H1 (cell line): ENCODE data around the gene OLFML2A. TPM values are rescaled to one million over a fixed set of nuclear protein-coding genes. Genes with fewer than 3 reads are reported as not detected.
A peak's percentile ranks its signal among the peaks of the same experiment; 100 is the strongest.

Experiments used
- CTCF ChIA-PET: fragments of 300-600 bp; sonication (Branson Sonifier 250); formaldehyde crosslinking; loops from one replicate; lab custom pipeline; 2021; ENCODE audit not compliant: partially characterized antibody; lab: Charles Lee
- POLR2A ChIA-PET: fragments of 300-600 bp; sonication (Branson Sonifier 250); formaldehyde crosslinking; loops from one replicate; lab custom pipeline; 2021; ENCODE audit warnings: inconsistent platforms; ENCODE audit not compliant: partially characterized antibody; lab: Charles Lee
- DNase-seq, 2 experiments: peaks; one replicate each; pipeline versions ENCODE4 v3.0.0 to v3.0.0-alpha.2; 2010 to 2022; ENCODE audit warnings: low spot score in 2 of 2, low read depth in 1 of 2, mixed read lengths in 1 of 2
- FAIRE-seq: peaks from 2 replicates; lab custom pipeline; 2011; peaks lifted over from hg19 to GRCh38; lab: Jason Lieb, UNC
- H2AFZ ChIP-seq: 2 replicates; pipeline ENCODE4 v1.8.1; 2012; ENCODE audit warnings: low read length, inconsistent platforms
- H2AK5ac ChIP-seq: 2 replicates; pipeline ENCODE4 v1.6.1; 2013; ENCODE audit warnings: low read depth, low read length
- H2BK120ac ChIP-seq: replicated peaks from 2 replicates; pipeline ENCODE3; 2013; ENCODE audit warnings: low read depth, low read length, inconsistent platforms
- H2BK12ac ChIP-seq: 2 replicates; pipeline ENCODE4 v1.6.1; 2013; ENCODE audit warnings: low read depth, low read length
- H2BK15ac ChIP-seq: 2 replicates; pipeline ENCODE4 v1.6.1; 2013; ENCODE audit warnings: low read length
- H2BK20ac ChIP-seq: 2 replicates; pipeline ENCODE4 v1.6.1; 2013; ENCODE audit warnings: low read length
- H2BK5ac ChIP-seq: 2 replicates; pipeline ENCODE4 v1.6.1; 2013; ENCODE audit warnings: low read depth, low read length
- H3K14ac ChIP-seq: 2 replicates; pipeline ENCODE4 v1.6.1; 2013; ENCODE audit warnings: inconsistent platforms; ENCODE audit not compliant: insufficient read length
- H3K18ac ChIP-seq: 2 replicates; pipeline ENCODE4 v1.6.1; 2013; ENCODE audit warnings: low read length; ENCODE audit errors: extremely low read depth
- H3K23ac ChIP-seq: 2 replicates; pipeline ENCODE4 v1.6.1; 2013; ENCODE audit warnings: inconsistent platforms; ENCODE audit not compliant: insufficient read length
- H3K23me2 ChIP-seq: 2 replicates; pipeline ENCODE4 v1.6.1; 2013; ENCODE audit warnings: low read depth, low read length
- H3K27ac ChIP-seq: 2 replicates; pipeline ENCODE4 v1.6.1; 2011; ENCODE audit warnings: low read depth, low read length, inconsistent platforms
- H3K27me3 ChIP-seq, 4 experiments: replicated peaks in 1 of 4; 1 replicate in 1 of 4; 2 replicates in 3 of 4; pipeline versions ENCODE4 v1.6.1 to v1.8.1; 2011 to 2013; ENCODE audit warnings: low read length in 3 of 4, mild to moderate bottlenecking in 3 of 4, inconsistent platforms in 2 of 4, mixed read lengths in 2 of 4, moderate library complexity in 1 of 4; ENCODE audit not compliant: control insufficient read depth in 3 of 4, insufficient read depth in 3 of 4; ENCODE audit errors: extremely low read depth in 1 of 4
- H3K36me3 ChIP-seq, 4 experiments: 2 replicates each; pipeline versions ENCODE4 v1.6.1 to v1.8.1; 2011 to 2013; ENCODE audit warnings: mild to moderate bottlenecking in 4 of 4, low read length in 3 of 4, moderate library complexity in 2 of 4, control low read depth in 1 of 4, inconsistent platforms in 1 of 4; ENCODE audit not compliant: insufficient read depth in 4 of 4, control insufficient read depth in 2 of 4
- H3K4ac ChIP-seq: replicated peaks from 2 replicates; pipeline ENCODE3; 2013; ENCODE audit warnings: low read length, low read depth, mixed read lengths, inconsistent platforms; ENCODE audit not compliant: insufficient read length
- H3K4me1 ChIP-seq, 4 experiments: replicated peaks in 1 of 4; 1 replicate in 1 of 4; 2 replicates in 3 of 4; pipeline versions ENCODE4 v1.6.1 to v1.8.1; 2011 to 2013; ENCODE audit warnings: low read length in 3 of 4, inconsistent platforms in 2 of 4, mixed read lengths in 1 of 4; ENCODE audit not compliant: insufficient read depth in 4 of 4, control insufficient read depth in 3 of 4
- H3K4me2 ChIP-seq, 2 experiments: 2 replicates each; pipeline versions ENCODE4 v1.6.1 to v1.8.1; 2011 to 2013; ENCODE audit warnings: low read depth in 2 of 2, low read length in 2 of 2, control low read depth in 1 of 2, inconsistent platforms in 1 of 2, mild to moderate bottlenecking in 1 of 2; ENCODE audit not compliant: insufficient read depth in 1 of 2
- H3K4me3 ChIP-seq, 4 experiments: fragments of 200-600, 300-600 bp in 1 of 4; sonication (generic), shearing (Covaris generic), sonication (Bioruptor Twin) in 1 of 4; 2 replicates each; pipeline versions ENCODE4 v1.5.1 to v1.8.1; 2011 to 2016; ENCODE audit warnings: low read length in 4 of 4, low read depth in 3 of 4, control low read depth in 2 of 4, inconsistent platforms in 2 of 4, mild to moderate bottlenecking in 2 of 4, mixed read lengths in 1 of 4, moderate library complexity in 1 of 4; ENCODE audit not compliant: insufficient read depth in 2 of 4; ENCODE audit errors: extremely low read depth in 1 of 4
- H3K56ac ChIP-seq: replicated peaks from 2 replicates; pipeline ENCODE3; 2013; ENCODE audit warnings: low read depth, mild to moderate bottlenecking, mixed read lengths, low read length, inconsistent platforms; ENCODE audit not compliant: insufficient read length
- H3K79me1 ChIP-seq: 2 replicates; pipeline ENCODE4 v1.6.1; 2013; ENCODE audit warnings: low read depth, low read length, control low read depth
- H3K79me2 ChIP-seq, 2 experiments: 2 replicates each; pipeline versions ENCODE4 v1.6.1 to v1.8.1; 2012 to 2013; ENCODE audit warnings: low read length in 2 of 2, mild to moderate bottlenecking in 2 of 2, inconsistent platforms in 1 of 2; ENCODE audit not compliant: insufficient read depth in 2 of 2, control insufficient read depth in 1 of 2
- H3K9ac ChIP-seq, 4 experiments: replicated peaks in 1 of 4; 1 replicate in 1 of 4; 2 replicates in 3 of 4; pipeline versions ENCODE4 v1.6.1 to v1.8.1; 2011 to 2013; ENCODE audit warnings: low read depth in 3 of 4, low read length in 3 of 4, control low read depth in 2 of 4, mild to moderate bottlenecking in 2 of 4, moderate library complexity in 2 of 4, inconsistent platforms in 1 of 4; ENCODE audit errors: extremely low read depth in 1 of 4
- H3K9me3 ChIP-seq, 2 experiments: 2 replicates each; pipeline versions ENCODE4 v1.6.1 to v1.8.1; 2012 to 2013; ENCODE audit warnings: mild to moderate bottlenecking in 2 of 2, moderate library complexity in 2 of 2, control low read depth in 1 of 2, inconsistent platforms in 1 of 2, low read depth in 1 of 2, low read length in 1 of 2, mixed read lengths in 1 of 2; ENCODE audit not compliant: insufficient read depth in 2 of 2
- H4K20me1 ChIP-seq, 2 experiments: replicated peaks in 1 of 2; 2 replicates each; pipeline versions ENCODE3 to v1.8.1; 2011 to 2013; ENCODE audit warnings: inconsistent platforms in 2 of 2, low read length in 2 of 2, mild to moderate bottlenecking in 1 of 2; ENCODE audit not compliant: insufficient read depth in 2 of 2, control insufficient read depth in 1 of 2
- H4K5ac ChIP-seq: 2 replicates; pipeline ENCODE4 v1.6.1; 2013; ENCODE audit warnings: low read length, low read depth, mixed read lengths, inconsistent platforms; ENCODE audit not compliant: insufficient read length
- H4K8ac ChIP-seq: 2 replicates; pipeline ENCODE4 v1.8.0; 2013; ENCODE audit warnings: mild to moderate bottlenecking, moderate library complexity, low read length, inconsistent platforms; ENCODE audit not compliant: insufficient read depth; ENCODE audit errors: extremely low read depth
- H4K91ac ChIP-seq: replicated peaks from 2 replicates; pipeline ENCODE3; 2013; ENCODE audit warnings: low read length, mixed read lengths, inconsistent platforms; ENCODE audit not compliant: insufficient read length
- CTCF ChIP-seq, 3 experiments: IDR thresholded peaks; 1 replicate in 2 of 3; 2 replicates in 1 of 3; pipeline versions ENCODE4 v1.5.1 to v1.6.1; 2011; ENCODE audit warnings: low read length in 3 of 3, mild to moderate bottlenecking in 3 of 3, inconsistent platforms in 2 of 3, low read depth in 1 of 3, moderate library complexity in 1 of 3; ENCODE audit not compliant: insufficient read depth in 1 of 3; ENCODE audit errors: control extremely low read depth in 1 of 3
- RAD21 ChIP-seq, 2 experiments: IDR thresholded peaks in 1 of 2; conservative IDR thresholded peaks in 1 of 2; 2 replicates each; pipeline ENCODE4 v1.6.1; 2011; ENCODE audit warnings: low read depth in 2 of 2, low read length in 2 of 2, improper control_type of control experiment in 1 of 2, inconsistent platforms in 1 of 2, mild to moderate bottlenecking in 1 of 2, moderate library complexity in 1 of 2
- RFX5 ChIP-seq: IDR thresholded peaks from 2 replicates; pipeline ENCODE4 v1.6.1; 2011; ENCODE audit warnings: low read depth, low read length, improper control_type of control experiment, borderline replicate concordance
- SIRT6 ChIP-seq: IDR thresholded peaks from one replicate; pipeline ENCODE4 v1.7.1; 2012; ENCODE audit warnings: low read length, inconsistent platforms
- WGBS, 2 experiments: shearing (Covaris generic) in 1 of 2; methylation state at CpG; one replicate each; pipeline versions ENCODE4 v1.1.6 to v1.1.7; 2013 to 2015; ENCODE audit warnings: low lambda C conversion rate in 2 of 2, mixed read lengths in 2 of 2, inconsistent platforms in 1 of 2, low coverage in 1 of 2, missing lambda C conversion rate in 1 of 2; ENCODE audit not compliant: insufficient replicate concordance in 2 of 2, insufficient coverage in 1 of 2, insufficient read length in 1 of 2; ENCODE audit errors: extremely low coverage in 1 of 2, missing lambda C conversion rate in 1 of 2; 5-methylcytosine and 5-hydroxymethylcytosine counted together
- polyA plus RNA-seq, 7 experiments: library from polyadenylated mRNA; depleted of rRNA in 3 of 7; stranded (reverse) in 5 of 7; unstranded in 2 of 7; fragments of >200 nt in 5 of 7; fragments of 200-250 nt in 2 of 7; gene quantifications; 1 replicate in 5 of 7; 2 replicates in 1 of 7; 4 replicates in 1 of 7; pipeline versions ENCODE4 v1.2.1 to v1.2.3, GENCODE V29; 2011 to 2013; ENCODE audit warnings: missing spikeins in 2 of 7, mixed read lengths in 2 of 7
- total RNA-seq: library from RNA; stranded (reverse); fragmentation: NEBNext Ultra II Directional; extraction: Animal tissue kit (Norgen Biotek cat#: 25700); gene quantifications from 2 replicates; pipeline ENCODE4 v1.2.1, GENCODE V29; 2021

OLFML2A gene
- total and polyA plus RNA-seq, 2 of the 8 experiments (the other 6 are each of a cell fraction or from before 2014, with no cell fraction given), result 7.8 to 11.5 TPM

GRCh38 chr9:124800306-124801259 is 23.6 kb downstream of the OLFML2A start:
- Histone ChIP-seq H2BK120ac (no peak overlapping the region), H2BK20ac (no peak overlapping the region), H3K27me3 (no peaks in the 10 kb centered on the region), H3K14ac (no peak overlapping the region), H3K9ac (no peak overlapping the region), H4K91ac (no peak overlapping the region), H2AK5ac (0 out of 2 replicates have a peak overlapping the region, but pooled peaks have one; percentile 39), H3K18ac (no peak overlapping the region), H3K23ac (no peak overlapping the region), H3K4me2 (no peak overlapping the region), H3K4me3 (no peak overlapping the region), H4K8ac (no peak overlapping the region), H3K27ac (no peak overlapping the region), H2AFZ (no peak overlapping the region), H3K23me2 (no peaks in the 10 kb centered on the region), H4K20me1 (no peaks in the 10 kb centered on the region), H3K79me2 (no peaks in the 10 kb centered on the region), H2BK15ac (no peak overlapping the region), H3K79me1 (no peaks in the 10 kb centered on the region), H3K56ac (no peak overlapping the region), H3K4me1 (peaks cover 0 to 12% (median 0%) of the 10 kb centered on the region in 4 experiments; a peak in 2 of 7 replicates), H2BK12ac (no peak overlapping the region), H3K36me3 (no peaks in the 10 kb centered on the region), H3K4ac (no peak overlapping the region), H4K5ac (no peak overlapping the region), H3K9me3 (no peaks in the 10 kb centered on the region), H2BK5ac (no peak overlapping the region)
- FAIRE-seq (no peak), DNase-seq (no peak)
- 84% methylated on average over 15 of the region's 15 CpGs; no CpG with 5 or more reads in 1 of the 2 experiments for WGBS, 2 experiments
- POLR2A ChIA-PET, result interaction anchor here (1.1 to 3.0 kb wide), 7 partner anchors 9 to 62 kb away, joined by 3 to 18 read pairs (median 6); partner anchors contain the start of genes ARPC5L, OLFML2A and RPL35
- CTCF ChIA-PET, result interaction anchor here (0.7 to 65.2 kb wide), 11 partner anchors 11 to 72 kb away, joined by 3 to 1529 read pairs (median 9); partner anchors contain the start of genes ARPC5L, NR6A1, OLFML2A and RPL35
- TF ChIP-seq RAD21 (IDR thresholded peaks at IDR 0.05 in 1 of 2, conservative IDR thresholded peaks at IDR 0.05 in 1 of 2; ENCODE audit: low read depth in 2 of 2, low read length in 2 of 2), result no peak
- no peak for TF ChIP-seq CTCF (IDR thresholded peaks at IDR 0.05; ENCODE audit: control extremely low read depth in 1 of 3, insufficient read depth in 1 of 3, low read depth in 1 of 3, low read length in 3 of 3)
- peak; percentile 47; the same call in 1 of the 2 replicates for TF ChIP-seq RFX5
- no peak for TF ChIP-seq SIRT6
